SK-N-MC (cell line): ENCODE measurements around the gene SLAMF6.

Source experiments
- EZH2 ChIP-seq: fragments of 200-600 bp; sonication (generic); IDR thresholded peaks from one replicate; pipeline ENCODE4 v1.6.1; 2017; ENCODE audit warnings: antibody characterized with exemption
- POLR2AphosphoS5 ChIP-seq: IDR thresholded peaks from 2 replicates; pipeline ENCODE4 v1.6.1; 2012; ENCODE audit warnings: mild to moderate bottlenecking, low read depth, low read length, borderline replicate concordance

DNA sequence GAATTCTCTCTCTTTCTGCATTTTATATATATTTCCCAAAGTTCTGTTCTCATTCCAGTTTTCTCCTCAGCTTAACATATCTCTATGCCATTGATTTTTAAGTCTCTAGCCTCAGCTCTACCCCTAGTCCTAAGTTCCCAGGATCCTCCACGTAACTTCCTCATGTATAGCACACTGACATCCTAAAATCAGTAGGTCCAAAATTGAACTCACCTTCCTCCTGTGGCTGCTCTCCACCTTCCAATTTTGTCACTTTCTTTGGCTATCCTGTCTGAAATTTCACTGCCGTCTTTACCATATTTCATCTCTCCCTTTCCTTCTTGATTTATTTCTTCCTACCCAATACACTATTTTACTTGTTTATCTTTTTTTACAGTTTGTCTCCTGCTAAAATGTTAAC is 1.5 kb downstream of the SLAMF6 start:
- TF ChIP-seq EZH2 (no peak), POLR2AphosphoS5 (no peak)
